HG02610 (cell line): Measurements from ENCODE around the gene WNT2.
"Not testable (repeated sequence)": the region's sequence is repeated elsewhere in the genome, so short reads cannot be mapped to it uniquely, and the experiment has no call there.

ENCODE experiments used
- ATAC-seq: cut with Tn5 transposase; IDR thresholded peaks from one replicate; pipeline ENCODE4 v1.9.1; 2021; ENCODE audit warnings: mild to moderate bottlenecking, moderate library complexity; ENCODE audit not compliant: unreplicated experiment

The WNT2 gene

GRCh38 chr7:117270371-117270770 lies 52.5 kb downstream of the WNT2 start:
- ATAC-seq, result no peak

DNA sequence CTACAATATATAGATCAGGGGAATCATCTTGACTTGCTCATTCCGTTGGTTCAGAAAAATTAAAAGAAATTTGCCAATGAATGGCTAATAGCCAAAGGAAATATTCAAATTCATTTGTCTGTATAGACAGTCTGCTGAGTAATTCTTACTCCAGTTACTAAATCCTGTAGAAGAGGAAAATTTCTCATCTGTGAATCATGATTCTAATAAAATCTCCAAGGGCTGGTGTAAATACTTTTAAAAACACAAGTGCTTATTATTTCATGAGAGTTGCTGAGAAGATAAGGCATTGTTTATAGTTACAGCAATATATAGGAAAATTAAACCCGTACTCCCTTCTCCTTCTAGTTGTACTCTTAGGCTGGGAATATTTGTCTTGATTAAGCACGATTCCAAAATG lies 53.0 kb downstream of the WNT2 start:
- ATAC-seq, result peak; percentile 20

DNA sequence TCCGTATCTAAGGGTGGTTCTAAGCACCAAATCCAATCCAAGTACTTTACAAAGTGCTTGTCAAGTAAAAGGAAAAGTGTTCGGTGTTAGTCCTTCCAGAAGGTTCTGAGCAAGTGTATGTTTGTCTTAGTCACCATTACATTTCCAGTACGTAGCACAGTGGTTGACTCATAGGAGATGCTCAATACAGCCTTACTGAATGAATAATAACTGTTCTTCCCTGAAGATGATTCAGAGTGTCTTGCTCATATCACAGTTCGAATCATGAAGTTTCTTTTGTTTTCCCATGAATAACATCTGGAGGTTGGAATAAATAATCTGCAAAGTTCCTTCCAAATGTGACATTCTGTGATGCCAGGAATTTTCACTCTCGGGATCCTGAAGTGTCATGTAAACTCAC lies 53.4 kb downstream of the WNT2 start:
- peak; percentile 73 for ATAC-seq

DNA sequence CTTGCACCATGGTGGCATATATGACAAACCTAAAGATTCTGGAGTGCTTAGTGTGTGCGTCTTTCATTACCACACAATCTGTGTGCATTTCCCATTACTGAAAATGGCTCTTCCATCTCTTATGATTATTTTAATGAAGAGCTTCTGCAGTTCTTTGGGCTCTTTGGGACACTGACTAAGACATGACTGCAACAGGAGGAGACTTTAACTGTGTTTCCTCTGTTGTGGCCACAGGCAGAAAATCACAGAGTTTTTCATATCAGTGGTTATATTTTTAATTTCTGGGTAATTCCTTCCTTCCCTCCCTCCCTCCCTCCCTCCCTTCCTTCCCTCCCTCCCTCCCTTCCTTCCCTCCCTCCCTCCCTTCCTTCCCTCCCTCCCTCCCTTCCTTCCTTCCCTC lies 58.1 kb downstream of the WNT2 start:
- ATAC-seq, result no peak

GRCh38 chr7:117262546-117262945 lies 60.3 kb downstream of the WNT2 start:
- ATAC-seq, result no peak

- ATAC-seq, result no peak
Observed at GRCh38 chr7:117259615-117260014, 63.2 kb downstream of the WNT2 start.

DNA sequence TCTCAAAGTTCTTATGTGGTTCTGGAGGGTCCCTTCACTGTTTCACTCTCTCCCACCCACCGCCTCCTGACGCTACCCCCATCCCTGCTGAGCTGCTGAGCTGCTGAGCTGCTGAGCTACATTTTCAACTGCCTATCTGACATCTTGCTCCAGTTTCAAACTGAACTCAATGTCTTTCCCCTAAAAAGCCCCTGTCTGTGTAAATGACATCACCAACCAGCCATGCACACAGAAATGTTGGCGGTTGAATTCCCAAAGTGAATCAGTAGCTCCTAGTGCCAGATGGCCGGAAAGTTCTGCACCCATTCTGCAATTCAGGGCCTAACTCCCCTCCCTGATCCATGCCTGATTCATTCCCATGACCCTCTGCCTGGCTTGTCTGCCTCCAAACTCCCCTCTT lies 71.2 kb downstream of the WNT2 start:
- ATAC-seq, result peak; percentile 69

DNA sequence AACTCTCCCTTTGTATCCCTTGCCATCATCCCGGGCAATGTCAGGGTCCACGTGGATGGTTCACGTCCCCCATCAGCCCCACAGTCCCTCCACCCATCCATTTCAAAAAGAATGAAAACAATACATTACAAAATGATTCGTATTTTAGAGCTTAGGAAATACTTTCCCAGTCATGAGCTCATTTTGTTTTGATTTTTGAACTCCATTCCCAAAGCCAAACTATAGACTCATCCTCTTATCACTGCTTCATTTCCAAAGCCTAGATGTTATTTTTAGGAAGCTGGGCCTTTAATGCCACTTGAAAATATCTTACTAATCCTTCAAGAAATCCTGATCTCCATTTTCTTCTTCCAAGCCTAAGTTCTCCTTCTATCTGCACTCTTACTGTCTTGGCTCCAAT lies 72.1 kb downstream of the WNT2 start:
- no peak for ATAC-seq

GRCh38 chr7:117250245-117250644 lies 72.6 kb downstream of the WNT2 start:
- ATAC-seq, result no peak

DNA sequence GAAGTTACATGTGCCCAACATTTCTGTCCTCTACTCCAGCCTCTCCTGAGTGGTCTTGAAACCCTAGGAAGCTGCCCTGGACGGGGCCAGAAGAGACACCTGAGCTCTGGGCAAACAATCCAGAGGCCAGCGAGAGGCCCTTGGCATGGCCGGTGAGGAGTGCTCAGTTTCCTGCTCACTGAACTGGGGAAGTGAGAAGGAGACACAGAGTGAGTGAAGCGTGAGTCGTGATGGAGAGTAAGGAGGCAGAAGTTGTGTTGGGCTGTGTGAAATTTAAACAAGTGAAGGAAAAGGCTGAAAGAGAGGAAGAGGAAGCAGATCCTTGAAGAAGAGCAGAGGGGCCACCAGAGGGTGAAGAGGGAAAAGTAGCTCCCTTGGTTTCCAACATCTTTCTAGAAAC lies 73.2 kb downstream of the WNT2 start:
- no peak for ATAC-seq

DNA sequence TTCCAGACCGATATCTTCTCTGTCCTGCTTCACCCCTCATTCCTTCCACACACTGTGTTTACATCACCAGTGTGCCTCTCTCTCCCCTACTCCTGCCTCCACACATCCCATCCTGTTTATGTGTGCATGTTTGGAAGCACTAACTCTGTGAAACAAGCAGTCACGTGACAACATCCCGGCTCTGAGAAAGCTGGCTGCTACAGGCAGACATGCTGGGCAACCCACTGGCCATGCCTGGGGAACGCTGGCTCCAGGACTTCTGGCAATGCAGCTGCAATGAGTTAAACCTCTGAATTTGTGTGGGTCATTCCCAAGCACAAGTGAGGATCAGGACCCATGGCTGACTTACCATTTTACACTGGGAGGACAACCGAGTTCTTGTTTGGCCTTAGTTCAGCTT lies 74.0 kb downstream of the WNT2 start:
- ATAC-seq, result no peak

DNA sequence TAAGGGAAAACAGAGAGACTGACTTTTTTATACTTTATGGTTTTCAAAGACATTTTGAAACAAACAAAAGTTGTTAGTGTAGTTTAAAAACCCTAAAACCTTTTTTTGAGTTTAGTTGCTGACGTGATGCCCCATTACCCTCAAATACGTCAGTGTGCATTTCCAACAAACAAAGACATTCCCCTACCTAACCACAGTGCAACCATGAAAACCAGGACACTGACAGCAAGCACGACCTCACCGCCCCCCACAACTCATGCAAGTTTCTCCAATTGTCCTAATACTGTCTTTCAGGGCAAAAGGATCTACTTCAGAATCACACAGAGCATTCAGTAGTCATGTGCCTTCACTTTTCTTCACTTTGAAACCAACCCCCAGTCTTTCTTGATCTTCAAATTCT lies 75.0 kb downstream of the WNT2 start:
- no peak for ATAC-seq

GRCh38 chr7:117245703-117246102 lies 77.2 kb downstream of the WNT2 start:
- ATAC-seq, result not testable (repeated sequence)

DNA sequence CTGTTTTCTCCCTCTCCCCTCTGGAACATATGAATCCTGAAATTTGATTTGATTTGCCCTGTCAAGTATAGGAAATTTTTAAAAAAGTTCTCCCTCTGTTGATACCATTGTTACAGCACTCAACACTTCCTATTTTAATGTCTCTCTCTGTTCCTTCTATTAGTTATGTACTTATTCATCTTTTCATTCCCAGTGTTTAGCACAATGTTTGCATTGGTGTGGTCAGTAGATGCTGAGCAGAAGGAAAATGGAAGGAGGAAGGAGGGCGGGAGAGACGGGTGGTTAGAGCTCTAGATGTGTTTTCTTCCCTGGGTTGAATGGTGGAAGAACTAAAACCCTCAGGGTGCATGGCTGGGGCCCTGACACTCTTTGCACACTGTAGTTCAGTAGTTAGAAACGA lies 79.5 kb downstream of the WNT2 start:
- ATAC-seq, result no peak

DNA sequence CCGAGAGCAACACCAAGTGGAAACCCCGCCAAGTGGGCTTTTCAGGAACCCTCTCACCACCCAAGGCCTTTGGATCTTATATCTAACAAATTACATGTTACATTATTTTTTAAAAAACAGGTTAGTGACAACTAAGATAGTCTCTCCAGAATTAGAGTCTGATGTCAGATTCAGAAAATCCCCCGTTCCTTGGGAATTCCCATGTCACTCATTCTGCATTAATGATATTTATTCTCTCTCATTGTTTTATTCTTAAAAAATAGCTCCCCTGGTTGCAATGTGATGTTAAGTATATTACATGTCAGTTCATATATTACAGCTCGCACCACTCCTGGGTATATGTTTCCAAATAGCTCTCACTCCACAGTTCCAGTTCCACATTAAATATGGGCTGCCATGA lies 81.8 kb downstream of the WNT2 start:
- no peak for ATAC-seq

DNA sequence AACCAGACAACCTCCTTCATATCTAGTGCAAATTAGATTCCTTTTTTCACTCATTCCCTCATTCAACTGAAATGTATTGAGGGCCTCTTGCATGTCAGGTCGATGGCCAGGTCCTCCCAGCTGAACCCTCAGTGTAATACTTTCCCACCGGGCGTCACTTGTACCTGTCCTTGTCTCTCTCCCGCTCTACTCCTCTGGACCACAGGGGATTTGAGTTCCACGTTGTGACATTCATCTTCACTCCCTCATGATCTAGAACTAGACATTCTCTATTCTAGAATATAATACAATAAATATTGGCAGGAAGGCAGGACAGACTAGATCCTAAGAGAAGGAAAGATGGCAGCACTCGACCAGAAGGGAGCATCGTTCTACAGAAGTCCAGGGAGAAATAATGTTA lies 83.9 kb downstream of the WNT2 start:
- no peak for ATAC-seq

DNA sequence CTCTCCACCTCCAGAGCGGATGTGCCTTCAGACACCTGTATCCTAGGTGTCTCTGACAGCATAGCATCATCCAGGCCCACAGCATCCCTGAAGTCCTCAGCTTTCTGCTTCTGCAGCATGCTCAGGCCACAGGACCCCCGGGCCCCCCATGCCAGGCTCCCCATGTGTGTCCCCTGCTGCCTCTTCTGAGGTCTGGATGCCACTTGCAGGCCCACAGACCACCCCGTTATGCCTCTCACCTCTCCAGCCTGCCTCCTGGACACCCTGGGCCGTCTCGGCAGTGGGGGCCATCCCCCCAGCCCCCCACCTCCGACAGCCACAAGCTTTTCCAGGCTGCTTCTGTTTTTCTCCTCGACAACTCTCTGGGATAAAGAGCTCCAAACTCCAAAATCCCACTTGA lies 84.4 kb downstream of the WNT2 start:
- no peak for ATAC-seq

GRCh38 chr7:117237646-117238045 lies 85.2 kb downstream of the WNT2 start:
- no peak for ATAC-seq

- no peak for ATAC-seq
Observed at GRCh38 chr7:117231047-117231359, 91.9 kb downstream of the WNT2 start.

DNA sequence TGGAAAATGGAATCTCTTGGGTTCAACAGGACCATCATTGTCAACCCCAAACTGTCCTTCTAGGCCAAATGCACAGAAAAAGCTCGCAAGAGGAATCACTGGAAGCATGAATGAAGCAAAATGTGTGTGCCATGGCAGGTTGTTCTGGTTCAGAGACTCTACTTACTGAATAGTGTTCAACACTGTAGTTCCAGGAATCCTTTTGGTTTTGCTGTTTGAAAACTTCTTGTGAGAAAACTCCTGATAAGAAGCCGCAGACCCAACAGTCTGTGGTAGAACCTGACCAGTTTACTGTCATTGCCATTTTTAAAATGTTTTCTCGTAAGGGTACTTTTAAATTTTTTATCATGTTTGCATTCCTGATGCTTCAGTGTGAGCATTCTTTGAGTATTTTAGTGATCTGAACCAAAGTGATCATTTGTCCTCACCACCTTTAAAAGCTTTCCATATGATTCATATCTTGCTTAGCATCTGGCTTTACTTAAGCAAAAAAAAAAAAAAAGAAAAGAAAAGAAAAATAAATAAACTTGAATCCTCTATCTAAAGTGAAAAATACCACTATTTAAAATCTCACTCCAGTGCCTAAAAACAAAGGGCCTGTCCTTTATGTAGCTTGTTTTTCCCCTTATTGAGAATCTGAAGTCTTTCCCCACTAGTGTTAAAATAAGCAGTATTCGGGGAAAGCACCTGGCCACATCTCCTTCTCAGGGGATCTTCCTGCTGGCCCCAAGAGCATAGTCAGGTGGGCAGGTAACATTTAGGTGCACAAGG lies 92.4 kb downstream of the WNT2 start:
- ATAC-seq, result peak; percentile 87

DNA sequence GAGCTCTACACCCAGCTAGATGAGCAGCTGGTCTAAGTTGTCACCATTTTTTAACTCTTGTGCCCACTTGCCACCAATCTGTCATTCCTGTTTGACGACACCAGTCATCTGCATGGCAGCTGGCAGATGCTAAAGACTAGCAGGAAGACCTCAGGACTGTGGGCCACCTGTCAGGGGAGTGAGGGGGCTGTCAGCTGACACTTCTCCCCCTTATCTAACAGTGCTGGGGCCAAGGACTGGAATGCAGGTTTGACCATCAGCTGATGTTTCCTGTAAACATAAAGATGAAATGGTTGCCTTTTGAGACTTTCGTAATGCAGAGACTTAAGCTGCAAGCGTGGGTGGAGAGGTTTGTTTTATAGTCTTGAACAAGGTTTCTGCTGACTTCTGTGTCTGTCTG lies 93.5 kb downstream of the WNT2 start:
- ATAC-seq, result no peak

GRCh38 chr7:117227091-117227490 lies 95.8 kb downstream of the WNT2 start:
- no peak for ATAC-seq

GRCh38 chr7:117225536-117225935 lies 97.3 kb downstream of the WNT2 start:
- no peak for ATAC-seq
